ENCODE results near the gene DEDD. TPM values are rescaled to one million over a fixed set of nuclear protein-coding genes. Genes with fewer than 3 reads are reported as not detected.
A peak's percentile ranks its signal among the peaks of the same experiment; 100 is the strongest.

The DEDD gene
- total RNA-seq, 1 donor from 2014 or later, result 40.9 TPM

- Histone ChIP-seq H3K4me2 (ENCODE audit: low read length) (peak overlapping the region; percentile 97), H3K4me3 (ENCODE audit: insufficient read depth, low read depth, low read length) (peak overlapping the region; percentile 89), H3K27ac (ENCODE audit: low read depth, low read length) (peak overlapping the region; percentile 83), H3K4me1 (ENCODE audit: insufficient read depth, low read length) (peaks cover 12% of the 10 kb centered on the region), H3K27me3 (ENCODE audit: insufficient read depth, low read length) (no peaks in the 10 kb centered on the region), H3K36me3 (ENCODE audit: insufficient read depth, low read length) (peaks cover 14% of the 10 kb centered on the region), H2AFZ (ENCODE audit: low read depth, low read length) (peak overlapping the region; percentile 65), H4K20me1 (ENCODE audit: insufficient read depth, low read length) (no peaks in the 10 kb centered on the region), H3K79me2 (ENCODE audit: insufficient read depth, low read length) (peaks cover 40% of the 10 kb centered on the region), H3K9ac (ENCODE audit: low read length) (peak overlapping the region; percentile 92), H3K9me3 (ENCODE audit: insufficient read depth, low read depth, low read length) (no peaks in the 10 kb centered on the region)
- Mint-ChIP-seq H3K9me3 (ENCODE audit: unreplicated experiment) (no peaks in the 10 kb centered on the region), H3K36me3 (ENCODE audit: low read depth, unreplicated experiment) (peaks cover 6% of the 10 kb centered on the region), H3K4me3 (ENCODE audit: unreplicated experiment) (peak overlapping the region; percentile 86), H3K4me1 (ENCODE audit: low read depth, unreplicated experiment) (peaks cover 19% of the 10 kb centered on the region), H3K27me3 (ENCODE audit: low read depth, unreplicated experiment) (no peaks in the 10 kb centered on the region), H3K27ac (ENCODE audit: unreplicated experiment) (peak overlapping the region; percentile 73)
- no peak for DNase-seq (ENCODE audit: low read depth)
- TF ChIP-seq EZH2 (IDR thresholded peaks at IDR 0.05; ENCODE audit: insufficient read depth, low read length), result no peak
- no peak for TF ChIP-seq CTCF (IDR thresholded peaks at IDR 0.05; ENCODE audit: insufficient read depth, low read depth, low read length)
- no peak for FAIRE-seq
Observed at GRCh38 chr1:161159913-161160243, 27.4 kb upstream of the DEDD start.

- H3K36me3 Mint-ChIP-seq (ENCODE audit: low read depth, unreplicated experiment), result peaks cover 6% of the 10 kb centered on the region
- peak within 1 kb of the TSS; percentile 85 for H2AFZ ChIP-seq (ENCODE audit: low read depth, low read length)
- peak within 1 kb of the TSS; percentile 97 for H3K4me2 ChIP-seq (ENCODE audit: low read length)
- H3K27ac ChIP-seq (ENCODE audit: low read depth, low read length), result peak within 1 kb of the TSS; percentile 83
- no peaks in the 10 kb centered on the region for H3K9me3 ChIP-seq (ENCODE audit: insufficient read depth, low read depth, low read length)
- H3K4me3 Mint-ChIP-seq (ENCODE audit: unreplicated experiment), result peak within 1 kb of the TSS; percentile 86
- H3K4me1 Mint-ChIP-seq (ENCODE audit: low read depth, unreplicated experiment), result peaks cover 19% of the 10 kb centered on the region
- no peaks in the 10 kb centered on the region for H3K27me3 Mint-ChIP-seq (ENCODE audit: low read depth, unreplicated experiment)
- H3K27me3 ChIP-seq (ENCODE audit: insufficient read depth, low read length), result no peaks in the 10 kb centered on the region
- peak within 1 kb of the TSS; percentile 92 for H3K9ac ChIP-seq (ENCODE audit: low read length)
- peak within 1 kb of the TSS; percentile 89 for H3K4me3 ChIP-seq (ENCODE audit: insufficient read depth, low read depth, low read length)
- H4K20me1 ChIP-seq (ENCODE audit: insufficient read depth, low read length), result no peaks in the 10 kb centered on the region
- peaks cover 15% of the 10 kb centered on the region for H3K4me1 ChIP-seq (ENCODE audit: insufficient read depth, low read length)
- peak within 1 kb of the TSS; percentile 73 for H3K27ac Mint-ChIP-seq (ENCODE audit: unreplicated experiment)
- no peaks in the 10 kb centered on the region for H3K9me3 Mint-ChIP-seq (ENCODE audit: unreplicated experiment)
- peaks cover 44% of the 10 kb centered on the region for H3K79me2 ChIP-seq (ENCODE audit: insufficient read depth, low read length)
- DNase-seq (ENCODE audit: low read depth) (peak; percentile 62), FAIRE-seq (no peak)
- H3K36me3 ChIP-seq (ENCODE audit: insufficient read depth, low read length), result peaks cover 14% of the 10 kb centered on the region
- TF ChIP-seq CTCF (IDR thresholded peaks at IDR 0.05; ENCODE audit: insufficient read depth, low read depth, low read length), result no peak
- no peak for TF ChIP-seq EZH2 (IDR thresholded peaks at IDR 0.05; ENCODE audit: insufficient read depth, low read length)
Observed at GRCh38 chr1:161159087-161159912, 26.8 kb upstream of the DEDD start, which contains the start of gene USP21. Gene USP21, plus strand, starts transcription at chr1:161159500. Its CDS starts 1,141 bp downstream, at chr1:161160641.
